D341Med (cell line): ENCODE measurements around the gene DYNC1I2.

Experiments used
- DNase-seq: peaks from one replicate; pipeline ENCODE4 v3.0.0; 2012; ENCODE audit warnings: low spot score

DYNC1I2 gene

GRCh38 chr2:171687287-171688128 is at the start of gene DYNC1I2:
Gene DYNC1I2, plus strand, starts transcription at chr2:171687469. Its CDS starts 2,687 bp downstream, at chr2:171690156.
- peak; percentile 85 for DNase-seq

- no peak for DNase-seq
Observed at GRCh38 chr2:171651667-171652415, 35.4 kb upstream of the DYNC1I2 start.

- no peak for DNase-seq
Observed at GRCh38 chr2:171652416-171652785, 34.9 kb upstream of the DYNC1I2 start.

GRCh38 chr2:171655586-171655985 is 31.7 kb upstream of the DYNC1I2 start:
- DNase-seq = no peak

GRCh38 chr2:171667041-171667440 is 20.2 kb upstream of the DYNC1I2 start:
- DNase-seq = no peak

- DNase-seq = no peak
Observed at GRCh38 chr2:171668183-171668582, 19.1 kb upstream of the DYNC1I2 start.

- no peak for DNase-seq
Observed at GRCh38 chr2:171669121-171669520, 18.1 kb upstream of the DYNC1I2 start.

GRCh38 chr2:171670655-171671054 is 16.6 kb upstream of the DYNC1I2 start:
- DNase-seq = no peak

- no peak for DNase-seq
Observed at GRCh38 chr2:171671867-171672266, 15.4 kb upstream of the DYNC1I2 start.

- no peak for DNase-seq
Observed at GRCh38 chr2:171673905-171674304, 13.4 kb upstream of the DYNC1I2 start.

GRCh38 chr2:171675810-171676345 is 11.4 kb upstream of the DYNC1I2 start:
- no peak for DNase-seq

- no peak for DNase-seq
Observed at GRCh38 chr2:171678619-171679018, 8.7 kb upstream of the DYNC1I2 start.

GRCh38 chr2:171688129-171688465 is 828 bp downstream of the DYNC1I2 start:
- DNase-seq = no peak

- DNase-seq = no peak
Observed at GRCh38 chr2:171692331-171692730, 5.1 kb downstream of the DYNC1I2 start.

- no peak for DNase-seq
Observed at GRCh38 chr2:171702781-171703556, 15.7 kb downstream of the DYNC1I2 start.

- DNase-seq = peak; percentile 33
Observed at GRCh38 chr2:171703574-171704347, 16.5 kb downstream of the DYNC1I2 start.

GRCh38 chr2:171706152-171706803 is 19.0 kb downstream of the DYNC1I2 start:
- DNase-seq = no peak

- DNase-seq = no peak
Observed at GRCh38 chr2:171707752-171708151, 20.5 kb downstream of the DYNC1I2 start.

- no peak for DNase-seq
Observed at GRCh38 chr2:171709011-171709685, 21.9 kb downstream of the DYNC1I2 start.

GRCh38 chr2:171711351-171711750 is 24.1 kb downstream of the DYNC1I2 start:
- DNase-seq = no peak
